Astrocyte of the cerebellum (primary cell): ENCODE results near the gene ITFG2.

Experiments used
- DNase-seq: peaks from one replicate; pipeline ENCODE4 v3.0.0-alpha.2; 2011; ENCODE audit warnings: low read depth
- H3K4me3 ChIP-seq: 2 replicates; pipeline ENCODE4 v1.5.1; 2011; ENCODE audit warnings: mild to moderate bottlenecking, low read depth, low read length, moderate library complexity
- CTCF ChIP-seq: IDR thresholded peaks from 2 replicates; pipeline ENCODE4 v1.5.1; 2012; ENCODE audit warnings: low read length, low read depth, moderate library complexity, mild to moderate bottlenecking; ENCODE audit errors: missing control alignments
- in situ Hi-C: cut with HindIII; loops from 2 replicates; pipeline ENCODE4 v1.10.0; 2017; ENCODE audit warnings: low sequenced_read_pairs

Gene ITFG2

GRCh38 chr12:2783936-2784600 is 28.4 kb upstream of the ITFG2 start:
- in situ Hi-C loops = no loop called here
- peak overlapping the region; percentile 9 for H3K4me3 ChIP-seq
- TF ChIP-seq CTCF = peak; percentile 92
- peak; percentile 27 for DNase-seq

DNA sequence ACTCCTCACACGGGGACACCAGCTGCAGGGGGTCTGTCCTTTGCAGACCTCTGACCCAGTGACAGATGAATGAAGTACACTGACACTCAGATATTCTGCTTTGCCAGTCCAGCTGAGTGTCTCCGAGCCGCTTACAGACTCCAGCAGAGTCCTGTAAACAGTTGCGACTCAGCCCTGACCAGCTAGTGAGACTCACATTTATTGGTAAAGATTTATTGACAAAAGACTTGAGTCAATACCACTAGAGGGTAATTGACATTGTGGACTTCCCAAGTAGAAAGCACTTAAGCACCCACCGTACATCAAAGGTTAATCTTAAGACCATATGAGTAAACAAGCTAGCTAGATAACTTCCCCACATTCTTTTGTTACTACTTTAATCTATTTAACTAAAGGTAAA is 27.5 kb upstream of the ITFG2 start:
- TF ChIP-seq CTCF = no peak
- H3K4me3 ChIP-seq = no peak overlapping the region
- no peak for DNase-seq
- in situ Hi-C loops = no loop called here

GRCh38 chr12:2791089-2791488 is 21.4 kb upstream of the ITFG2 start:
- TF ChIP-seq CTCF = no peak

GRCh38 chr12:2792671-2793500 is 19.6 kb upstream of the ITFG2 start:
- TF ChIP-seq CTCF = no peak
- in situ Hi-C loops = no loop called here
- no peak for DNase-seq
- H3K4me3 ChIP-seq = no peak overlapping the region

More at GRCh38 chr12:2791089-2791488, 21.4 kb upstream of the ITFG2 start:
- no peak for DNase-seq
- no peak overlapping the region for H3K4me3 ChIP-seq
- in situ Hi-C loops = no loop called here

GRCh38 chr12:2793561-2793960 is 18.9 kb upstream of the ITFG2 start:
- in situ Hi-C loops = no loop called here
- no peak overlapping the region for H3K4me3 ChIP-seq
- no peak for DNase-seq
- TF ChIP-seq CTCF = no peak

GRCh38 chr12:2794191-2794735 is 18.2 kb upstream of the ITFG2 start:
- DNase-seq = no peak
- in situ Hi-C loops = no loop called here
- no peak for TF ChIP-seq CTCF
- peak overlapping the region; percentile 62 for H3K4me3 ChIP-seq
